HFF-Myc (cell line): Measurements from ENCODE around the gene CBX1.
A peak's percentile ranks its signal among the peaks of the same experiment; 100 is the strongest.

Experiments
- DNase-seq: peaks from one replicate; pipeline ENCODE4 v3.0.0-alpha.2; 2011; ENCODE audit warnings: low read depth; ENCODE audit errors: extremely low read depth
- H3K4me3 ChIP-seq: replicated peaks from 2 replicates; pipeline ENCODE4 v1.5.1; 2011; ENCODE audit warnings: low read depth, mild to moderate bottlenecking, control low read depth, low read length
- CTCF ChIP-seq: IDR thresholded peaks from 2 replicates; pipeline ENCODE4 v1.5.1; 2012; ENCODE audit warnings: mild to moderate bottlenecking, low read depth, low read length, control low read depth; ENCODE audit errors: missing control alignments

CBX1 gene

GRCh38 chr17:48132385-48132784, 31.1 kb upstream of the CBX1 start:
- no peak for TF ChIP-seq CTCF
- H3K4me3 ChIP-seq = no peak overlapping the region
- no peak for DNase-seq

- no peak overlapping the region for H3K4me3 ChIP-seq
- peak; percentile 85 for TF ChIP-seq CTCF
- no peak for DNase-seq
These were observed 30.0 kb upstream of the CBX1 start for GRCh38 chr17:48131216-48131824.

- no peak for DNase-seq
- no peak overlapping the region for H3K4me3 ChIP-seq
These were observed 28.7 kb upstream of the CBX1 start for GRCh38 chr17:48129981-48130380.

GRCh38 chr17:48128400-48128799, 27.1 kb upstream of the CBX1 start:
- TF ChIP-seq CTCF = no peak
- no peak for DNase-seq
- H3K4me3 ChIP-seq = no peak overlapping the region

More at GRCh38 chr17:48129981-48130380, 28.7 kb upstream of the CBX1 start:
- TF ChIP-seq CTCF = no peak

GRCh38 chr17:48127371-48128051, 26.2 kb upstream of the CBX1 start:
- TF ChIP-seq CTCF = no peak
- no peak overlapping the region for H3K4me3 ChIP-seq
- peak; percentile 66 for DNase-seq

GRCh38 chr17:48126532-48126850, 25.2 kb upstream of the CBX1 start:
- no peak for TF ChIP-seq CTCF
- DNase-seq = no peak

More at GRCh38 chr17:48126532-48126850, 25.2 kb upstream of the CBX1 start:
- no peak overlapping the region for H3K4me3 ChIP-seq
